Psoas muscle (tissue), 8 donors: ENCODE results near the gene MPDU1. TPM values are rescaled to one million over a fixed set of nuclear protein-coding genes. Genes with fewer than 3 reads are reported as not detected.

Experiments used
- ATAC-seq, 4 donors: fragments of 200-7000 bp; cut with Tn5 transposase; one replicate each; pipeline ENCODE4 v1.9.1; 2020; ENCODE audit warnings: moderate library complexity in 3 of 4, mild to moderate bottlenecking in 2 of 4
- DNase-seq, 2 donors: peaks; one replicate each; pipeline ENCODE4 v3.0.0-alpha.2; 2020
- H3K27ac ChIP-seq: fragments of 200-600 bp; one replicate; pipeline ENCODE4 v1.8.0; 2022
- H3K27me3 ChIP-seq, 3 donors: fragments of 200-600 bp in 1 of 3; one replicate each; pipeline versions ENCODE4 v1.6.1 to v1.8.0; 2013 to 2022; ENCODE audit warnings: low read length in 2 of 3, mild to moderate bottlenecking in 2 of 3, moderate library complexity in 1 of 3; ENCODE audit not compliant: insufficient read depth in 3 of 3
- H3K36me3 ChIP-seq, 2 donors: fragments of 200-600 bp in 1 of 2; one replicate each; pipeline versions ENCODE4 v1.6.1 to v1.8.0; 2013 to 2022; ENCODE audit warnings: low read depth in 1 of 2, mild to moderate bottlenecking in 1 of 2, moderate library complexity in 1 of 2; ENCODE audit not compliant: insufficient read depth in 1 of 2
- H3K4me1 ChIP-seq: fragments of 200-600 bp; one replicate; pipeline ENCODE4 v1.8.0; 2022
- H3K4me3 ChIP-seq: fragments of 200-600 bp; one replicate; pipeline ENCODE4 v1.8.0; 2022; ENCODE audit warnings: mild to moderate bottlenecking
- H3K9me3 ChIP-seq: fragments of 200-600 bp; one replicate; pipeline ENCODE4 v1.8.0; 2022
- WGBS, 3 donors: extraction: QIAGEN DNeasy Blood & Tissue Kit; methylation state at CpG; one replicate each; pipeline versions ENCODE4 v1.1.6 to v1.1.7; 2013; 5-methylcytosine and 5-hydroxymethylcytosine counted together
- intact Hi-C, 2 donors: fragments of 100-400 bp; cut with DNase I; formaldehyde crosslinking; loops; one replicate each; pipeline versions ENCODE4 v1.11.0 to v1.14.2; 2022
- polyA plus RNA-seq, 3 donors: library from polyadenylated mRNA; stranded (reverse); fragments of 200-250 nt; gene quantifications; one replicate each; pipeline ENCODE4 v1.2.3, GENCODE V29; 2013
- total RNA-seq, 4 donors: library from RNA; stranded (reverse); fragmentation: NEBNext Ultra II Directional in 2 of 4; extraction: Animal tissue kit (Norgen Biotek cat#: 25700) in 2 of 4; gene quantifications; one replicate each; pipeline versions ENCODE4 v1.2.1 to v1.2.4, GENCODE V29; 2021 to 2023
- TF ChIP-seq, protein P1 (sequence below): fragments of 200-600 bp; IDR thresholded peaks from one replicate; pipeline ENCODE4 v1.8.0; 2022; ENCODE audit warnings: antibody characterized with exemption
- donor health status: healthy with polysubstance abuse.
- donor health status: DM: no; HTN: no; CAD: no; lungs with moderate emphysema.
- donor health status: Bipolar disorder and iron deficiency.
- donor health status: healthy.
- donor health status: DM: yes; HTN: yes; CAD: no.
- donor health status: DM: no; HTN: no; CAD: no.
- donor health status: DM: no; HTN: no; CAD: no.
- donor health status: DM: yes; HTN: yes; CAD: no.

Gene MPDU1
- total and polyA plus RNA-seq, 7 donors = 19.3 to 147 (median 40.6) TPM

- DNase-seq (no peak), ATAC-seq (no peak)
- H3K27me3 ChIP-seq = no peaks in the 10 kb centered on the region
- H3K27ac ChIP-seq = no peak overlapping the region
- TF ChIP-seq, protein P1, sequence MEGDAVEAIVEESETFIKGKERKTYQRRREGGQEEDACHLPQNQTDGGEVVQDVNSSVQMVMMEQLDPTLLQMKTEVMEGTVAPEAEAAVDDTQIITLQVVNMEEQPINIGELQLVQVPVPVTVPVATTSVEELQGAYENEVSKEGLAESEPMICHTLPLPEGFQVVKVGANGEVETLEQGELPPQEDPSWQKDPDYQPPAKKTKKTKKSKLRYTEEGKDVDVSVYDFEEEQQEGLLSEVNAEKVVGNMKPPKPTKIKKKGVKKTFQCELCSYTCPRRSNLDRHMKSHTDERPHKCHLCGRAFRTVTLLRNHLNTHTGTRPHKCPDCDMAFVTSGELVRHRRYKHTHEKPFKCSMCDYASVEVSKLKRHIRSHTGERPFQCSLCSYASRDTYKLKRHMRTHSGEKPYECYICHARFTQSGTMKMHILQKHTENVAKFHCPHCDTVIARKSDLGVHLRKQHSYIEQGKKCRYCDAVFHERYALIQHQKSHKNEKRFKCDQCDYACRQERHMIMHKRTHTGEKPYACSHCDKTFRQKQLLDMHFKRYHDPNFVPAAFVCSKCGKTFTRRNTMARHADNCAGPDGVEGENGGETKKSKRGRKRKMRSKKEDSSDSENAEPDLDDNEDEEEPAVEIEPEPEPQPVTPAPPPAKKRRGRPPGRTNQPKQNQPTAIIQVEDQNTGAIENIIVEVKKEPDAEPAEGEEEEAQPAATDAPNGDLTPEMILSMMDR = no peak
- peaks cover 36% of the 10 kb centered on the region for H3K4me1 ChIP-seq
- peak overlapping the region; percentile 96 for H3K4me3 ChIP-seq
- peaks cover 6 to 51% of the 10 kb centered on the region in 2 donors for H3K36me3 ChIP-seq
- intact Hi-C loops = loop anchor here in 1 of 2 donors (5.0 to 10.0 kb wide), 4 partner anchors 51 to 318 kb away; partner anchors contain the start of genes FGF11, GABARAP, KCTD11 and TMEM102
- no peaks in the 10 kb centered on the region for H3K9me3 ChIP-seq
- WGBS, 3 donors = 84 to 86% (median 85%) methylated on average over 29 to 30 of the region's 30 CpGs
Measured at GRCh38 chr17:7563115-7563869, 20.4 kb upstream of the MPDU1 start.

DNA sequence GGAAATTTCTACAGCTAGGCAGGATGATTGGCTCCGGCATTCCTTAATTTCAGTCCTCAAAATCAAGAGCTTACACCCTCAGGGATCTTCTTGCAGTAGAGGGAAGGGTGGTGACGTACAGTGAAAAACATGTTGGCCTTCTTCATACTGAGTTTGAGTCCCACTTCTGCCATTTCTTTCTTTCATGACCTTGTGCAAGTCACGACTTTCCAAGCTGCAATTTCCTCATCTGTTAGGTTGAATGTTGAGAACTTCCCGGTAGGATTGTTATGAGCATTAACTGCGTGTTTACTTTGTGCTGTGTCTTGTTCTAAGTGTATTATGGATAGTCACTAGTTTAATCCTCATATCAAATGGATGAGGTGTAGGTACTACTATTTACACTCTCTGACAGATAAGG, 14.1 kb upstream of the MPDU1 start:
- H3K36me3 ChIP-seq = peaks cover 7 to 76% of the 10 kb centered on the region in 2 donors
- ATAC-seq (no peak), DNase-seq (no peak)
- 82 to 94% (median 83%) methylated on average over 5 of the region's 5 CpGs for WGBS, 3 donors
- TF ChIP-seq, protein P1 = no peak
- no peak overlapping the region for H3K4me3 ChIP-seq
- no peak overlapping the region for H3K27ac ChIP-seq
- intact Hi-C loops = loop anchor here in 1 of 2 donors (10.0 kb wide), 1 partner anchor 325 kb away; the partner anchor contains the start of gene GABARAP
- peaks cover 6% of the 10 kb centered on the region for H3K4me1 ChIP-seq
- no peaks in the 10 kb centered on the region for H3K9me3 ChIP-seq
- H3K27me3 ChIP-seq = no peaks in the 10 kb centered on the region

- intact Hi-C loops = no loop called here
- Histone ChIP-seq H3K27ac (no peak overlapping the region), H3K9me3 (no peaks in the 10 kb centered on the region), H3K4me1 (peaks cover 14% of the 10 kb centered on the region), H3K36me3 (peaks cover 10 to 76% of the 10 kb centered on the region in 2 donors), H3K27me3 (no peaks in the 10 kb centered on the region), H3K4me3 (no peak overlapping the region)
- WGBS, 3 donors = 95 to 97% (median 96%) methylated on average over 10 of the region's 10 CpGs
- DNase-seq = no peak
- TF ChIP-seq, protein P1 = no peak
- ATAC-seq = no peak
Measured at GRCh38 chr17:7570351-7570750, 13.3 kb upstream of the MPDU1 start.

DNA sequence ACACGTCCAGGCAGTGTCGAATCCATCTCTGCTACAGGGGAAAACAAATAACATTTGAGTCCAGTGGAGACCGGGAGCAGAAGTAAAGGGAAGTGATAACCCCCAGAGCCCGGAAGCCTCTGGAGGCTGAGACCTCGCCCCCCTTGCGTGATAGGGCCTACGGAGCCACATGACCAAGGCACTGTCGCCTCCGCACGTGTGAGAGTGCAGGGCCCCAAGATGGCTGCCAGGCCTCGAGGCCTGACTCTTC, 11.4 kb upstream of the MPDU1 start:
- Histone ChIP-seq H3K4me3 (peak overlapping the region; percentile 100), H3K27ac (peak overlapping the region; percentile 100), H3K36me3 (peaks cover 10 to 76% of the 10 kb centered on the region in 2 donors), H3K4me1 (peaks cover 32% of the 10 kb centered on the region), H3K27me3 (no peaks in the 10 kb centered on the region), H3K9me3 (no peaks in the 10 kb centered on the region)
- ATAC-seq = no peak
- TF ChIP-seq, protein P1 = no peak
- DNase-seq = no peak
- intact Hi-C loops = no loop called here
- 1 to 2% (median 2%) methylated on average over 11 of the region's 11 CpGs for WGBS, 3 donors
